Lower leg skin (tissue), 4 donors: Measurements from ENCODE around the gene ZNF771. TPM values are rescaled to one million over a fixed set of nuclear protein-coding genes. Genes with fewer than 3 reads are reported as not detected.
A peak's percentile ranks its signal among the peaks of the same experiment; 100 is the strongest.

Source experiments
- DNase-seq, 2 donors: peaks; one replicate each; pipeline ENCODE4 v3.0.0-alpha.2; 2019; ENCODE audit warnings: low spot score in 2 of 2
- H3K4me3 ChIP-seq: fragments of 200-600 bp; sonication (generic); 2 replicates; pipeline ENCODE4 v1.5.1; 2017; ENCODE audit warnings: mild to moderate bottlenecking, low read depth; ENCODE audit not compliant: poor library complexity, severe bottlenecking
- CTCF ChIP-seq, 3 donors: fragments of 450-650 bp; IDR thresholded peaks; one replicate each; pipeline ENCODE4 v1.5.1; 2016; ENCODE audit warnings: antibody characterized with exemption in 3 of 3, mild to moderate bottlenecking in 3 of 3, moderate library complexity in 2 of 3
- POLR2A ChIP-seq, 2 donors: fragments of 450-650 bp; IDR thresholded peaks; one replicate each; pipeline ENCODE4 v1.6.1; 2016 to 2017; ENCODE audit warnings: antibody characterized with exemption in 2 of 2, mild to moderate bottlenecking in 1 of 2, moderate library complexity in 1 of 2
- WGBS, 2 donors: methylation state at CpG; one replicate each; pipeline ENCODE4 v1.1.5; 2018; 5-methylcytosine and 5-hydroxymethylcytosine counted together
- intact Hi-C: fragments of 100-400 bp; cut with DNase I; formaldehyde crosslinking; loops from one replicate; pipeline ENCODE4 v1.15.0; 2023; ENCODE audit warnings: low total_unique reads
- total RNA-seq, 4 donors: library from RNA; depleted of rRNA; stranded (reverse); fragments of >200 nt; gene quantifications; one replicate each; pipeline ENCODE4 v1.1.0, GENCODE V29; 2016

Gene ZNF771
- total RNA-seq, 4 donors from 2014 or later, result 5.9 to 12.8 (median 11.0) TPM

GRCh38 chr16:30443631-30444030, 36.2 kb downstream of the ZNF771 start:
- intact Hi-C loops, result no loop called here
- no peak for DNase-seq
- WGBS, 2 donors, result 89 to 91% methylated on average over 2 of the region's 2 CpGs
- no peak for TF ChIP-seq CTCF (IDR thresholded peaks at IDR 0.05)
- no peak for TF ChIP-seq POLR2A (IDR thresholded peaks at IDR 0.05)
- no peak overlapping the region for H3K4me3 ChIP-seq

GRCh38 chr16:30444231-30445148, 37.1 kb downstream of the ZNF771 start:
- WGBS, 2 donors, result 92 to 94% methylated on average over 29 of the region's 29 CpGs
- peak overlapping the region; percentile 93 for H3K4me3 ChIP-seq
- DNase-seq, result no peak
- TF ChIP-seq POLR2A (IDR thresholded peaks at IDR 0.05) (no peak), CTCF (IDR thresholded peaks at IDR 0.05) (no peak)
- intact Hi-C loops, result no loop called here

GRCh38 chr16:30445149-30445407, 37.7 kb downstream of the ZNF771 start:
- H3K4me3 ChIP-seq, result peak overlapping the region; percentile 93
- no peak for DNase-seq
- TF ChIP-seq POLR2A (IDR thresholded peaks at IDR 0.05), result no peak
- TF ChIP-seq CTCF (IDR thresholded peaks at IDR 0.05), result no peak
- 33 to 35% methylated on average over 11 of the region's 11 CpGs for WGBS, 2 donors
- intact Hi-C loops, result no loop called here

GRCh38 chr16:30445408-30446202, 38.2 kb downstream of the ZNF771 start, which contains the start of gene SEPHS2:
Gene SEPHS2 (minus strand): TSS chr16:30445874. CDS start chr16:30445727, 147 bp downstream.
- WGBS, 2 donors, result 0 to 1% methylated on average over 43 to 48 of the region's 59 CpGs
- DNase-seq, result peak; percentile 99 to 100
- intact Hi-C loops, result no loop called here
- TF ChIP-seq POLR2A (IDR thresholded peaks at IDR 0.05) (peak in 1 of 2 donors; percentile 76), CTCF (IDR thresholded peaks at IDR 0.05) (no peak)
- peak within 1 kb of the TSS; percentile 93 for H3K4me3 ChIP-seq

GRCh38 chr16:30446203-30446595, 38.8 kb downstream of the ZNF771 start:
- WGBS, 2 donors, result 70 to 79% methylated on average over 10 of the region's 10 CpGs
- TF ChIP-seq CTCF (IDR thresholded peaks at IDR 0.05) (no peak), POLR2A (IDR thresholded peaks at IDR 0.05) (no peak)
- no peak for DNase-seq
- no peak overlapping the region for H3K4me3 ChIP-seq
- intact Hi-C loops, result no loop called here
